Stimulated activated CD8-positive, alpha-beta memory T cell treated with anti-CD3 and anti-CD28 coated beads, Interleukin-12 subunit alpha, Interleukin-12 subunit beta, amount 100 ng/mL, for 24 hours (primary cell): ENCODE data around the gene DOCK7.
"Not testable (repeated sequence)": the region's sequence is repeated elsewhere in the genome, so short reads cannot be mapped to it uniquely, and the experiment has no call there.

ENCODE experiments used
- DNase-seq: peaks from one replicate; pipeline ENCODE4 v3.0.0-alpha.2; 2020; ENCODE audit errors: extremely low read depth

Gene DOCK7, protein sequence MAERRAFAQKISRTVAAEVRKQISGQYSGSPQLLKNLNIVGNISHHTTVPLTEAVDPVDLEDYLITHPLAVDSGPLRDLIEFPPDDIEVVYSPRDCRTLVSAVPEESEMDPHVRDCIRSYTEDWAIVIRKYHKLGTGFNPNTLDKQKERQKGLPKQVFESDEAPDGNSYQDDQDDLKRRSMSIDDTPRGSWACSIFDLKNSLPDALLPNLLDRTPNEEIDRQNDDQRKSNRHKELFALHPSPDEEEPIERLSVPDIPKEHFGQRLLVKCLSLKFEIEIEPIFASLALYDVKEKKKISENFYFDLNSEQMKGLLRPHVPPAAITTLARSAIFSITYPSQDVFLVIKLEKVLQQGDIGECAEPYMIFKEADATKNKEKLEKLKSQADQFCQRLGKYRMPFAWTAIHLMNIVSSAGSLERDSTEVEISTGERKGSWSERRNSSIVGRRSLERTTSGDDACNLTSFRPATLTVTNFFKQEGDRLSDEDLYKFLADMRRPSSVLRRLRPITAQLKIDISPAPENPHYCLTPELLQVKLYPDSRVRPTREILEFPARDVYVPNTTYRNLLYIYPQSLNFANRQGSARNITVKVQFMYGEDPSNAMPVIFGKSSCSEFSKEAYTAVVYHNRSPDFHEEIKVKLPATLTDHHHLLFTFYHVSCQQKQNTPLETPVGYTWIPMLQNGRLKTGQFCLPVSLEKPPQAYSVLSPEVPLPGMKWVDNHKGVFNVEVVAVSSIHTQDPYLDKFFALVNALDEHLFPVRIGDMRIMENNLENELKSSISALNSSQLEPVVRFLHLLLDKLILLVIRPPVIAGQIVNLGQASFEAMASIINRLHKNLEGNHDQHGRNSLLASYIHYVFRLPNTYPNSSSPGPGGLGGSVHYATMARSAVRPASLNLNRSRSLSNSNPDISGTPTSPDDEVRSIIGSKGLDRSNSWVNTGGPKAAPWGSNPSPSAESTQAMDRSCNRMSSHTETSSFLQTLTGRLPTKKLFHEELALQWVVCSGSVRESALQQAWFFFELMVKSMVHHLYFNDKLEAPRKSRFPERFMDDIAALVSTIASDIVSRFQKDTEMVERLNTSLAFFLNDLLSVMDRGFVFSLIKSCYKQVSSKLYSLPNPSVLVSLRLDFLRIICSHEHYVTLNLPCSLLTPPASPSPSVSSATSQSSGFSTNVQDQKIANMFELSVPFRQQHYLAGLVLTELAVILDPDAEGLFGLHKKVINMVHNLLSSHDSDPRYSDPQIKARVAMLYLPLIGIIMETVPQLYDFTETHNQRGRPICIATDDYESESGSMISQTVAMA (N-terminal part only)

GRCh38 chr1:62687903-62688686 lies at the start of gene DOCK7:
TSS of gene DOCK7 (minus strand) at chr1:62688386. CDS start at chr1:62688264, 122 bp downstream.
- no peak for DNase-seq

DNA sequence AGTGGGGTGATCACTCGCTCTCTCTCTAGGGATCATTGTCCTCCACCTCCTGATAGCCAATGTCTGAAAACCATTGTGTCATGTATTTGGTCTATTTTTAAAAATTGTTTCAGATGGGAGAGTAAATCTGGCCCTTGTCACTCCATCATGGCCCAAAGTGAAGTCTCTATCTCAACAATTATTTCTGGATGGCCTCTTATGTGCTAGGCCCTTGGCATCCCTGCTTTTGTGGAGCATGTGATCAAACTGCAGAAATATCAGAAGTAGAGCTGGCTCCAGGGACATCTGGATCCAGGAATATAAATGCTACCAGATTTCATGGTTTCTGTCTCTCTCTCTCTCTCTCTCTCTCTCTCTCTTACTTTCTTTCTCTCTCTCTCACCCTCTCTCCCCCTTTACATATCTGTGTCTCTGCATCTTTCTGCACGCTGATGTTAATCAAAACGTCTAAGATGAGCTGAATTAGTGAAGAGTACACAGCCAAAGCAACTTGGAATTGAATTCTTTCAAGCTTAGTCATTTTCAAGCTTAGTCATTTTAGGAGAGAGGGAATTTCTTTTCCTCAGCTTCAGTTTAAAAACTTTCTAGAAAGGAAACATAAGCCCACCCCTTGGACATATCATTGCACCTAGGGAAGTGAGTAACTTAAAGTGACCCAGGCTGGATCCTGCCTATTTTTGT lies 47.4 kb upstream of the DOCK7 start:
- DNase-seq: no peak

DNA sequence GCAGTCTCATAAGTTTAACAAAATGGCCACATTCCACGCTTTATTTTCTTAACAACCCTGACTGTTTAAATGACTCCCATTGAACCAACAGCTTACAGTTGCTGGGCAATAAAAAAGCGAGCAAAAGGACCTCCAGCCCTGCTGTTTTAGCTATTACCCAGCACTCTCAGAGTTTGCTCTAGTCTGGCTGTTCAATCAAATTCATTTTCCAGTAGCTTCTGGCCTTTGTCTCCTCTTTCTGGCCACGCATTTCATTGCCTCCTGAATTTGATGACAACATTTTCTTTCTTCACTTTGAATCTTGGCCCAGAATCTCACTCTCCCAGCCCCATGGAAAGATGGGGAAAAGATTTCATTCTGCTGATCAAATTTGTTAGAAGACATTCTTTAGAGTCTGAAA lies 44.1 kb upstream of the DOCK7 start:
- no peak for DNase-seq

DNA sequence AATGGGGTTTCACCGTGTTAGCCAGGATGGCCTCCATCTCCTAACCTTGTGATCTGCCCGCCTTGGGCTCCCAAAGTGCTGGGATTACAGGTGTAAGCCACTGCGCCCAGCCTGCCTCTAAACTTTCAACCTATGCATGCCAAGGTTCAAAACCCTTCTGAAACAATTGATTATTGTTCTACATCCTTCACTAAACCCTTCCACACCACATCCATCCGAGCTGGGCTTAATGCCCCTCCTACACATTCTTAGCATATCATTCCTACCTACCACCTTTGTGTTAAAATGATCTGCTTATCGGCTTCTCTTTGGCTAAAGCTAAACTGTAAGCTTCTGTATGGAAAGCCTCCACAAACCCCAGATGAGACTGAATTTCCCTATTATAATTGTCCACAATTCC lies 40.8 kb upstream of the DOCK7 start:
- no peak for DNase-seq

GRCh38 chr1:62727656-62728407 lies 39.6 kb upstream of the DOCK7 start:
- DNase-seq: no peak

DNA sequence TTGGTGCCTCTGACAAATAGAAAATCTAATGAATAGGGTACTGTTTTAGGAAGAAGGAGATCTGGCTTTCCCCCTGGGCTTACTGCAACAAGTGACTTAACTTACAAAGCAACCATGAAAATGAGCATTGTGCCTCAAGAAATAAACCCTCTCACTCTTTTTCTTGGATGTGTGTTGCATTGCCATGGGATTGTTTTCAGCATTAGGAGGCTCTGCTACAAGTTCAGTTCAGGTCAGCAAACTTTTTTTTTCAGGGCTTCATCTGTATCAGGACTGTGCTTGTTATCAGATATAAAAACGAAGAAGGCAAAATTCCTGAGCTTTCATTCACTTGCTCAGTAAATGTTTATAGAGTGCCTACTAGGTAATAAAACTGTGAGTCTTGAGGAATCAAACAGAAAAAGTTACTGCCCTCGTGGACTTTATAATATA lies 37.8 kb upstream of the DOCK7 start:
- no peak for DNase-seq

DNA sequence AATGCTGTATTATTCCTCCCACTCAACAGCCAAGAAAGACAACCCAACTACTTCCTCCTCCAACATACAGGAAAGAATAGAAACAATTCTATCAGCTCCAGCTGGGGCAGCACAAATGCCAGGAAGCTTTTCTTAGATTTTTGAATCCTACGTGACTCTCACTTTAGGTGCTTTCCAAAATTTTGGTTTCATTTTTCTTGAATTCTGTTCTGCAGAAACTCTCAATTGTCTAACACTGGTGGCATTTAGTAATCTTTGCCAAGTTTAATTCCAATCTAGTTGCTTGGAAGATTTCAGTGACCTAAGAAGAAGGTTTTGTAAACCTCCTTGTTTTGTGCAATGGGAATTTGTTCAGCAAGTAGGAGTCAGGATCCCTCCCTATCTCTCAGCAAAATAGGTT lies 37.1 kb upstream of the DOCK7 start:
- DNase-seq: no peak

DNA sequence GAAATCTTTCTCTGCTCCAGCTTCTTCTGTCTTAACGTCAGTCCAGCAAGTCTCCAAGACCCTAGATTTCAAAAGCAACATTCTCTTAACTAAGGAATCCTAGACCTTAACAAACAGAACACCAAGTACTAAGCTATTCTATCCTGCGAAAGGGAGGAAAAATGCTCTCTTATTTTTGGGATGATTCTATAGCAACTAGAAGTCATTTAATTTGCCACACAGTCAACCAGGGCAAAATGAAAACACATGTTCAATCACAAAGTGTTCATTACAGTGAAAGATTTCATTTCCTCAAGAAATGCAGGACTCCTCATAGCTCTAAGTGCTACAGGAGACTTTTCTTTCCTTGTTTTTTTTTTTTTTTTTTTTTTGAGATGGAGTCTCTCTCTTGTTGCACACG lies 36.2 kb upstream of the DOCK7 start:
- no peak for DNase-seq

DNA sequence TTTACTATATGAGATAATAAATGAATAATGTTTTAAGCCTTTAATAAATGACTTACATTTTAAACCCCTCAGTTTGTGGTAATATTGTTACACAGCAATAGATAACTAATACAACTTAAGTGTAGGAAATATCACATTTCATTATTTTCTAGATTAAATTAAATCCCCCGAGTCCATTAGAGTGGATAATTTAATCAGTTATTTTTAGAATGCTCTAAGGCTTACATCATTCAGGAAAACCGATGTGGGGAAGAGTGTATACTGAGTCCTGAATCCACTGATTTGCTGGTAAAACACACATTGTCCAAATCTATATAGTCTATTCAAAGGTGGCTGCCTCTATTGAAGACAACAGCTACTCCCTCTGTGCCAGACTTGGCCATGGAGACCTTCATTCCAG lies 35.7 kb upstream of the DOCK7 start:
- DNase-seq: no peak

DNA sequence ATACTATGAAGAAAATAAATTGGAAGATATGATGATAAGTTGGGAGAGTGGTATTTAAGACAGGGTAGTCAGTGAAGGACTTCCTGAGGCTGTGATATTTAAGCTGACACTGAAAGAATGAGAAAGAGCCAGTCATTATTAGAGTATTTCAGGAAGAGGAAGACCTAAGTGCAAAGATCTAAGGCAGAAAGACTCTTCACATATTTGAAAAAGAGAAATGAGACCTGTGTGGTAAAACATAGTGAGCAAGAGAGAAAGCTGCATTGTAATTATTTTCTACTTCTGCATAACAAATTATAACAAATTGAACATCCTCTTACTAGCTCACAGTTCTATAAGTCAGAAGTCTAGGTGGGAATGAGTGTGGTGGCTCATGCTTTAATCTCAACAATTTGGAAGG lies 34.6 kb upstream of the DOCK7 start:
- DNase-seq: no peak

DNA sequence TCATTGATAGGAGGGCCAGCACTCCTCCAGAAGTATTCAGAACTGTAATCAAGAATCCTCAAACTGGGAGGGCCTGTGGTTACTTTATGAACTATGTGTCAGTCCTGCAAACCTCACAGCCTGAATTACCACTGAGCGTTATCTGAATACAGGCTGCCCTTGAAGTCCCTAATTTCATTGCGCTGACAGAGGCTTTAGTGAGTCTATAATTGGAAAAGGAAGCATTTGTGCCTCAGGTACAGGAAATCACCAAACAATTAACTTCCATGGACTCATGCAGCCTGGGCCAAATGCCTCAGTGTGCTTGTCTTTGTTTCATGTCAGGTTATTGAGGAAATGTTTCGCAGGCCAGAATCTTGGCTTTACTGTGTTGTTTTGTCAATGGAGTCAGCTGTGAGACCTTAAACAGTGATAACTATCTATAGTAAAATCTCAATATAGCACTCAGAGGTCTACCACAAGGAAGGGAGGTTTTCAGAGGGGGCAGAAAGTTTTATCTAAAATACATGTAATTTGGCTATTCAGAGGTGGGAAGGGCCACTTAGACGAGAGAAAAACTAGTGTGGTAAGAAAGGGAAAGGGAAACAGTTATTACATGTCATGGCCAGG lies 32.9 kb upstream of the DOCK7 start:
- DNase-seq: no peak

- DNase-seq: not testable (repeated sequence)
These were observed 30.2 kb upstream of the DOCK7 start for GRCh38 chr1:62718400-62718799.

GRCh38 chr1:62717483-62717882 lies 29.3 kb upstream of the DOCK7 start:
- no peak for DNase-seq

DNA sequence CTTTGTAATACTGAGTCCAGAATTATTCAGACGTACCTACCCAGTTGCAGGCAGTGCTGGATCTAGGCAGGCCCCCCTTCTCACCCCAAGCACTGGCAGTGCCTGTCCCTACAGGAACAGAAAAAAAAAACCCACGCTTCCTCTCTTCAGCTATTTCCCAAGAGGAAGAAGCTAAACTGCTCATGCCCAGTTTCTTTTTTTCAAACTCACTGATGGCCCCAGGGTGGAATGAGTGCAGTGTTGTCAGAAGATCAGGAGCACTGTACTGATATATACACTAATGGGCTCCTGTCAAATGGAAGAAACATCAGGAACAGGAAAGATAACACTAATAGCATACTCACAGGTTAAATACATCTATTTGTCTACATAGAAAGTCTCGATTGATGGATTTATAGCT lies 28.2 kb upstream of the DOCK7 start:
- DNase-seq: no peak

- DNase-seq: no peak
These were observed 24.4 kb upstream of the DOCK7 start for GRCh38 chr1:62712336-62713243.

GRCh38 chr1:62707744-62708120 lies 19.5 kb upstream of the DOCK7 start:
- DNase-seq: no peak

- no peak for DNase-seq
These were observed 19.0 kb upstream of the DOCK7 start for GRCh38 chr1:62706985-62707743.

DNA sequence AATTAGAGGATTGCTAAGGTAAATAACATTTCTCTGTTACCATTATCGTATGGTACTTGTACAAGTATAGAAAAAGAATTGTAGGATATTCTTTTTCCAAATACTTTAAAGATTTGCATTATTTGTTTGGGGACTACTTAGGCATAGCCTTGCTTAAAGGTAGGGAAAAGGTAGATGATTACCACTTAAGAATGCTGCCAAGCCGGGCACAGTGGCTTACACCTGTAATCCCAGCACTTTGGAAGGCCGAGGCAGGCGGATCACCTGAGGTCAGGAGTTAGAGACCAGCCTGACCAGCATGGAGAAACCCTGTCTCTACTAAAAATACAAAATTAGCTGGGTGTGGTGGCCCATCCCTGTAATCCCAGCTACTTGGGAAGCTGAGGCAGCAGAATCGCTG lies 10.0 kb upstream of the DOCK7 start:
- DNase-seq: not testable (repeated sequence)
